CD14-positive monocyte (primary cell): ENCODE measurements around the gene TLX1. TPM values are rescaled to one million over a fixed set of nuclear protein-coding genes. Genes with fewer than 3 reads are reported as not detected.

ENCODE experiments used
- DNase-seq, 3 donors: peaks; one replicate each; pipeline ENCODE4 v3.0.0-alpha.2; 2011 to 2022
- H2AFZ ChIP-seq: 2 replicates; pipeline ENCODE4 v1.6.0; 2012; ENCODE audit warnings: mild to moderate bottlenecking, low read depth, low read length, inconsistent platforms; ENCODE audit not compliant: insufficient read depth, poor library complexity, severe bottlenecking
- H3K27ac ChIP-seq, 2 donors: 1 replicate in 1 of 2; 2 replicates in 1 of 2; pipeline ENCODE4 v1.5.1; 2012 to 2013; ENCODE audit warnings: low read length in 2 of 2, control low read depth in 1 of 2, inconsistent platforms in 1 of 2, low read depth in 1 of 2, mild to moderate bottlenecking in 1 of 2
- H3K27me3 ChIP-seq, 2 donors: one replicate each; pipeline versions ENCODE4 v1.6.0 to v1.6.1; 2011 to 2013; ENCODE audit warnings: low read length in 2 of 2; ENCODE audit not compliant: control insufficient read depth in 2 of 2, insufficient read depth in 2 of 2
- H3K36me3 ChIP-seq, 2 donors: replicated peaks in 1 of 2; 1 replicate in 1 of 2; 2 replicates in 1 of 2; pipeline versions ENCODE4 v1.5.1 to v1.6.1; 2012 to 2013; ENCODE audit warnings: low read length in 2 of 2, control low read depth in 1 of 2, inconsistent platforms in 1 of 2, mild to moderate bottlenecking in 1 of 2; ENCODE audit not compliant: insufficient read depth in 2 of 2, control insufficient read depth in 1 of 2
- H3K4me1 ChIP-seq, 2 donors: 1 replicate in 1 of 2; 2 replicates in 1 of 2; pipeline versions ENCODE4 v1.5.1 to v1.6.1; 2012 to 2013; ENCODE audit warnings: low read length in 2 of 2, control low read depth in 1 of 2, inconsistent platforms in 1 of 2, mild to moderate bottlenecking in 1 of 2, moderate library complexity in 1 of 2; ENCODE audit not compliant: insufficient read depth in 2 of 2, control insufficient read depth in 1 of 2
- H3K4me2 ChIP-seq: replicated peaks from 2 replicates; pipeline ENCODE3; 2012; ENCODE audit warnings: low read length, moderate library complexity, mild to moderate bottlenecking; ENCODE audit not compliant: poor library complexity, severe bottlenecking; ENCODE audit errors: extremely low read depth
- H3K4me3 ChIP-seq, 3 experiments: fragments of 200-600 bp in 1 of 3; sonication (generic) in 1 of 3; replicated peaks in 1 of 3; 1 replicate in 2 of 3; 2 replicates in 1 of 3; pipeline ENCODE4 v1.5.1; 2011 to 2013; ENCODE audit warnings: low read length in 3 of 3, mild to moderate bottlenecking in 3 of 3, control low read depth in 2 of 3, low read depth in 2 of 3, inconsistent platforms in 1 of 3, moderate library complexity in 1 of 3
- H3K79me2 ChIP-seq: 2 replicates; pipeline ENCODE4 v1.6.0; 2012; ENCODE audit warnings: mild to moderate bottlenecking, control low read depth, inconsistent platforms, low read length, moderate library complexity; ENCODE audit not compliant: insufficient read depth
- H3K9ac ChIP-seq: 2 replicates; pipeline ENCODE4 v1.6.0; 2017; ENCODE audit warnings: low read length, mild to moderate bottlenecking; ENCODE audit not compliant: insufficient read depth, poor library complexity, severe bottlenecking
- H3K9me3 ChIP-seq, 2 donors: replicated peaks in 1 of 2; 1 replicate in 1 of 2; 2 replicates in 1 of 2; pipeline versions ENCODE4 v1.5.1 to v1.6.1; 2012 to 2013; ENCODE audit warnings: low read length in 2 of 2, control low read depth in 1 of 2; ENCODE audit not compliant: control insufficient read depth in 1 of 2, insufficient read depth in 1 of 2
- H4K20me1 ChIP-seq: 2 replicates; pipeline ENCODE4 v1.6.0; 2012; ENCODE audit warnings: mild to moderate bottlenecking, low read length, control low read depth, moderate library complexity; ENCODE audit not compliant: insufficient read depth
- H3K27ac Mint-ChIP-seq, 7 donors: one replicate each; pipeline ENCODE4 v1.8.0; 2020; ENCODE audit warnings: mild to moderate bottlenecking in 7 of 7, mixed read lengths in 7 of 7, moderate library complexity in 6 of 7, inconsistent platforms in 2 of 7
- H3K27me3 Mint-ChIP-seq, 3 donors: one replicate each; pipeline ENCODE4 v1.8.0; 2021 to 2022; ENCODE audit warnings: low read depth in 3 of 3, mild to moderate bottlenecking in 3 of 3, mixed read lengths in 3 of 3, moderate library complexity in 3 of 3, inconsistent platforms in 1 of 3
- H3K36me3 Mint-ChIP-seq, 2 donors: one replicate each; pipeline ENCODE4 v1.8.0; 2020; ENCODE audit warnings: mixed read lengths in 2 of 2, inconsistent platforms in 1 of 2, mild to moderate bottlenecking in 1 of 2
- H3K4me1 Mint-ChIP-seq: one replicate; pipeline ENCODE4 v1.8.0; 2020; ENCODE audit warnings: mild to moderate bottlenecking, mixed read lengths
- H3K4me3 Mint-ChIP-seq, 2 donors: one replicate each; pipeline ENCODE4 v1.8.0; 2020; ENCODE audit warnings: mild to moderate bottlenecking in 2 of 2, mixed read lengths in 2 of 2, moderate library complexity in 1 of 2
- H3K9me3 Mint-ChIP-seq, 7 donors: one replicate each; pipeline ENCODE4 v1.8.0; 2020 to 2022; ENCODE audit warnings: mixed read lengths in 7 of 7, mild to moderate bottlenecking in 6 of 7, moderate library complexity in 6 of 7, inconsistent platforms in 2 of 7
- CTCF ChIP-seq: fragments of 200-600 bp; IDR thresholded peaks from one replicate; pipeline ENCODE4 v1.8.0; 2022; ENCODE audit warnings: antibody characterized with exemption, mild to moderate bottlenecking
- WGBS: methylation state at CpG from one replicate; pipeline ENCODE4 v1.1.5; 2013; ENCODE audit warnings: missing lambda C conversion rate; ENCODE audit not compliant: insufficient coverage; 5-methylcytosine and 5-hydroxymethylcytosine counted together
- intact Hi-C, 2 donors: fragments of 100-400 bp; cut with micrococcal nuclease; formaldehyde crosslinking; loops; one replicate each; pipeline versions ENCODE4 v1.15.0 to v1.15.1; 2023
- polyA plus RNA-seq, 3 donors: library from polyadenylated mRNA; depleted of rRNA in 1 of 3; unstranded in 2 of 3; stranded (reverse) in 1 of 3; fragments of 300-500 nt in 2 of 3; fragments of >200 nt in 1 of 3; fragmentation: Illumina TruSeq in 2 of 3; gene quantifications; 1 replicate in 2 of 3; 2 replicates in 1 of 3; pipeline ENCODE4 v1.2.3, GENCODE V29; 2012 to 2021

The TLX1 gene
- polyA plus RNA-seq, 3 donors: not detected

- H3K27me3 Mint-ChIP-seq: peaks cover 97 to 100% (median 100%) of the 10 kb centered on the region in 3 donors
- peaks cover 34% of the 10 kb centered on the region for H3K4me1 Mint-ChIP-seq
- peaks cover 14 to 19% of the 10 kb centered on the region in 2 donors for H3K4me1 ChIP-seq
- no peaks in the 10 kb centered on the region for H3K79me2 ChIP-seq
- no peak overlapping the region for H3K9ac ChIP-seq
- no peaks in the 10 kb centered on the region for H4K20me1 ChIP-seq
- peaks cover 8 to 62% of the 10 kb centered on the region in 2 donors for H3K9me3 ChIP-seq
- peaks cover 83 to 100% of the 10 kb centered on the region in 2 donors for H3K27me3 ChIP-seq
- no peak overlapping the region for H3K4me2 ChIP-seq
- no peaks in the 10 kb centered on the region for H3K36me3 ChIP-seq
- 16% methylated on average over 2 of the region's 8 CpGs for WGBS
- no peak overlapping the region for H2AFZ ChIP-seq
- peak overlapping the region in 1 of 7 donors; percentile 35 for H3K27ac Mint-ChIP-seq
- peaks cover 0 to 44% (median 20%) of the 10 kb centered on the region in 7 donors for H3K9me3 Mint-ChIP-seq
- TF ChIP-seq CTCF: no peak
- H3K27ac ChIP-seq: no peak overlapping the region
- DNase-seq: no peak
- H3K4me3 ChIP-seq: no peak overlapping the region
- peaks cover 3 to 12% of the 10 kb centered on the region in 2 donors for H3K36me3 Mint-ChIP-seq
- intact Hi-C loops: no loop called here
- H3K4me3 Mint-ChIP-seq: peak overlapping the region in 1 of 2 donors; percentile 72
Observed at GRCh38 chr10:101138788-101139420, 7.8 kb downstream of the TLX1 start.

- 6% methylated on average over 28 of the region's 30 CpGs for WGBS
- H3K9me3 Mint-ChIP-seq: peaks cover 0 to 39% (median 18%) of the 10 kb centered on the region in 7 donors
- no peak for TF ChIP-seq CTCF
- Histone ChIP-seq H3K79me2 (no peaks in the 10 kb centered on the region), H3K36me3 (no peaks in the 10 kb centered on the region), H3K27ac (no peak overlapping the region), H3K4me3 (no peak overlapping the region), H3K4me1 (peaks cover 10 to 16% of the 10 kb centered on the region in 2 donors), H3K9ac (no peak overlapping the region), H4K20me1 (no peaks in the 10 kb centered on the region), H2AFZ (no peak overlapping the region), H3K4me2 (no peak overlapping the region), H3K27me3 (peaks cover 86 to 100% of the 10 kb centered on the region in 2 donors), H3K9me3 (peaks cover 4 to 64% of the 10 kb centered on the region in 2 donors)
- H3K27ac Mint-ChIP-seq: no peak overlapping the region
- DNase-seq: no peak
- peaks cover 30% of the 10 kb centered on the region for H3K4me1 Mint-ChIP-seq
- peak overlapping the region in 1 of 2 donors; percentile 72 for H3K4me3 Mint-ChIP-seq
- peaks cover 0 to 10% of the 10 kb centered on the region in 2 donors for H3K36me3 Mint-ChIP-seq
- intact Hi-C loops: no loop called here
- H3K27me3 Mint-ChIP-seq: peaks cover 98 to 100% (median 100%) of the 10 kb centered on the region in 3 donors
Observed at GRCh38 chr10:101139421-101139911, 8.4 kb downstream of the TLX1 start.
